CD8-positive, alpha-beta memory T cell (primary cell): ENCODE data around the gene CEP83. TPM values are rescaled to one million over a fixed set of nuclear protein-coding genes. Genes with fewer than 3 reads are reported as not detected.

Experiments used
- CTCF ChIA-PET: fragments of 350-600 bp; sonication (Branson Sonifier 250); formaldehyde crosslinking; loops from one replicate; lab custom pipeline; 2021; ENCODE audit warnings: antibody characterized with exemption; lab: Charles Lee
- POLR2A ChIA-PET: fragments of 350-600 bp; sonication (Branson Sonifier 250); formaldehyde crosslinking; loops from one replicate; lab custom pipeline; 2021; ENCODE audit warnings: antibody characterized with exemption; lab: Charles Lee
- DNase-seq, 5 donors: peaks; one replicate each; pipeline versions ENCODE4 v3.0.0 to v3.0.0-alpha.2; 2020 to 2022; ENCODE audit warnings: mixed read lengths in 1 of 5
- H3K27ac ChIP-seq: one replicate; pipeline ENCODE4 v1.7.0; 2013; ENCODE audit warnings: low read depth, mild to moderate bottlenecking, low read length, moderate library complexity
- H3K27me3 ChIP-seq: 2 replicates; pipeline ENCODE4 v1.7.0; 2013; ENCODE audit warnings: low read length, mild to moderate bottlenecking; ENCODE audit not compliant: insufficient read depth, poor library complexity, severe bottlenecking
- H3K36me3 ChIP-seq: 2 replicates; pipeline ENCODE4 v1.7.0; 2013; ENCODE audit warnings: mild to moderate bottlenecking, low read length, moderate library complexity; ENCODE audit not compliant: insufficient read depth
- H3K4me1 ChIP-seq: 2 replicates; pipeline ENCODE4 v1.7.0; 2013; ENCODE audit warnings: mild to moderate bottlenecking, low read length, moderate library complexity; ENCODE audit not compliant: insufficient read depth
- H3K4me3 ChIP-seq: 2 replicates; pipeline ENCODE4 v1.7.0; 2013; ENCODE audit warnings: mild to moderate bottlenecking, low read length
- H3K9me3 ChIP-seq: 2 replicates; pipeline ENCODE4 v1.7.0; 2013; ENCODE audit warnings: mild to moderate bottlenecking, low read length
- H3K27ac Mint-ChIP-seq, 8 donors: one replicate each; pipeline ENCODE4 v1.8.0; 2020 to 2021; ENCODE audit warnings: mixed read lengths in 8 of 8, mild to moderate bottlenecking in 6 of 8, inconsistent platforms in 3 of 8, moderate library complexity in 3 of 8
- H3K27me3 Mint-ChIP-seq, 2 donors: one replicate each; pipeline ENCODE4 v1.8.0; 2020 to 2021; ENCODE audit warnings: mixed read lengths in 2 of 2, mild to moderate bottlenecking in 1 of 2, moderate library complexity in 1 of 2
- H3K36me3 Mint-ChIP-seq, 3 donors: one replicate each; pipeline ENCODE4 v1.8.0; 2020 to 2021; ENCODE audit warnings: mixed read lengths in 3 of 3, inconsistent platforms in 1 of 3, mild to moderate bottlenecking in 1 of 3
- H3K4me1 Mint-ChIP-seq, 3 donors: one replicate each; pipeline ENCODE4 v1.8.0; 2020 to 2021; ENCODE audit warnings: mixed read lengths in 3 of 3, inconsistent platforms in 1 of 3, mild to moderate bottlenecking in 1 of 3
- H3K4me3 Mint-ChIP-seq, 7 donors: one replicate each; pipeline ENCODE4 v1.8.0; 2020 to 2021; ENCODE audit warnings: mixed read lengths in 7 of 7, mild to moderate bottlenecking in 6 of 7, moderate library complexity in 4 of 7, inconsistent platforms in 2 of 7
- H3K9me3 Mint-ChIP-seq, 5 donors: one replicate each; pipeline ENCODE4 v1.8.0; 2020 to 2022; ENCODE audit warnings: mixed read lengths in 5 of 5, mild to moderate bottlenecking in 3 of 5, moderate library complexity in 2 of 5, inconsistent platforms in 1 of 5
- polyA plus RNA-seq: library from polyadenylated mRNA; unstranded; fragments of 300-500 nt; fragmentation: Illumina TruSeq; gene quantifications from one replicate; pipeline ENCODE4 v1.2.3, GENCODE V29; 2021
- total RNA-seq, 2 experiments: library from RNA; stranded (reverse); gene quantifications; one replicate each; pipeline ENCODE4 v1.2.3, GENCODE V29; 2021

CEP83 gene
- total and polyA plus RNA-seq, 3 experiments from 2014 or later: 5.2 to 25.8 (median 25.7) TPM

DNA sequence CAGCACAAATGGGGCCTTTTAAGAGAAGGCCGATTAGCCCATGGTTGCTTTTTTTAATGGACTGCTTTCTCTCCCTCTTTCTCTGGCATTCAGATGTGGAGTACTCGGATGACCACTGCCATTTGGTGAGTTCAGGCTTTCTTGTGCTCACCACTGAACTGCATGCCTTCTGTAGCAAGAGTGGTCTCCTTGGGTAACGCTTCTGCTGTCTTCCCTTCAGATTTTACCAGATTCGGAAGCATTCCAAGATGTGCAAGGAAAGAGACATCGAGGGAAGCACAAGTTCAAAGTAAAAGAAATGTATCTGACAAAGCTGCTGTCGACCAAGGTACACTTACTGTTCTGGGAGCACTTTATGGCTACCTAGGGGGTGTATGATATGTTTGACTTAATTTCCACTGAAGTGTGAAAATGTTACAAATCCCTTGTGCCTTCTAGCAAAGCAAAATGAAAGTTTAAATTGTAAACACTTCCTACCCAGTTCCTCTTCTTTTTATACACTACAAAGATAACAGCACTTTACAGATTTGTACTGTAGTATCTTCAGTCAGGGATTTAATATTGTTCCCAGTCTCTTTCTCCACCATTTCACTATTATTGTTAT lies 162.5 kb downstream of the CEP83 start:
- H3K4me1 ChIP-seq: no peaks in the 10 kb centered on the region
- Mint-ChIP-seq H3K36me3 (peaks cover 27 to 82% (median 41%) of the 10 kb centered on the region in 3 donors), H3K4me3 (no peak overlapping the region), H3K27me3 (no peaks in the 10 kb centered on the region), H3K4me1 (peaks cover 0 to 2% (median 0%) of the 10 kb centered on the region in 3 donors), H3K27ac (peak overlapping the region in 3 of 8 donors; percentile 38 to 81 (median 79)), H3K9me3 (no peaks in the 10 kb centered on the region)
- no peak overlapping the region for H3K4me3 ChIP-seq
- H3K27me3 ChIP-seq: no peaks in the 10 kb centered on the region
- H3K27ac ChIP-seq: no peak overlapping the region
- CTCF ChIA-PET: no interaction called here
- no peaks in the 10 kb centered on the region for H3K9me3 ChIP-seq
- no peak for DNase-seq
- peaks cover 9% of the 10 kb centered on the region for H3K36me3 ChIP-seq
- POLR2A ChIA-PET: no interaction called here

DNA sequence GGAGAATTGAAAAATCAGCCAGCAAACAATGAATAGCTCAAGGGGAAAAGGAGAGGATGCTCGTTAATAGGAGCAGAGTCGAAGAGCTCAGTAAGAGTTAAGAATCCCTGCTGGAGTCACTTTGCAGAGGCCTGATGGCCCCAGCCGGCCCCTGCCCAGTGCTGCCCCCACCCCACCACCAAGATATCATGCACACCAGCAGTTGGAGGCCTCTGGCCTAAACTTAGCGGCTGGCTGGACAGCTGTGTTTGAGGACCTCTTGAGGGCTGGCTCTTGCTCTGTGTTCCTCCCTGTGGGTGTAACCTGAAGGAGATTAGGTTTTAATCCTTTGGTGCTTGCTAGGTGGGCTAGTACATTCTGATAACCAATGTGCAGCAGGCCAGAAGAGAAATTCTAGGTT lies 169.3 kb downstream of the CEP83 start:
- CTCF ChIA-PET: interaction anchor here (2.0 kb wide), 1 partner anchor 20 kb away, joined by 5 read pairs; no protein-coding TSS in a partner anchor
- H3K4me1 Mint-ChIP-seq: peaks cover 0 to 4% (median 0%) of the 10 kb centered on the region in 3 donors

DNA sequence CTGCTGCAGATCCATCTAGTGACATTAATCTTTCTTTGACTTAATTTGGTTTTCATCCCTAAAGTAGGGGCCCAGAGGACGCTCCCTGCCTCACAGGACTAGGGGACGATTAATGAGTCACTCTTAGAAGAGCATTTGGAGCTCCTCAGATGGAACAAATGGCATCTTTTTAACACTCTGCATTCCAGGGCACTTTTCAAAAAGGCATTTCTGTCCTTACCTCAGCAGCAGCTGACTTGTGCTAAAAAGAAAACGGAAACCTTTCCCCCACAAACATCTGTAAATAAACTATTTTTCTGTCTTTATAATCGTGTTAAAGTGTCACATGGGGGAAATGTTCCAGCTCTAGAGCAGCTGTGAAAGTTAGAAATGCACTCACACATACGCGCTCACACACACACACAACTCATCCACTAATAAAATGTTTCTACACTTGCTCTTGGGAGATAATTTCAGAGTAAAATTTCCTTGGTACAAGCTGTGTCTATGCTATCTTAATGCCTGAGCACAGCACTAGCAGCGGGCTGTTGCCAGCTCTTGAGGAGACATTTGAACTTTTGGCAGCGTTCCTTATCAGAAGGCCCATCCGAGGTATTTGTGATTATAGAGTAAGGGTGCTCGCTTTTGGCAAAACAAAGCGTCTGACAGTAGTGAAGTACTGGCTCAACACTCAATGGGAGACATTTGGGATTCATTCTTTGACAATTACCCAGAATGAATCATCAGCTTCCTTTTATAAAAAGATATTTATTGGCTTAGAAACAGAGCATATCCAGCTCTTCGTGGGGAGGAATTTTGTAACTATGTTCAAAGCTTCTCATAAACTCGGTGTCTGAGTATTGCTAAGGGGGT lies 170.0 kb downstream of the CEP83 start:
- Histone ChIP-seq H3K9me3 (no peaks in the 10 kb centered on the region), H3K4me3 (no peak overlapping the region), H3K4me1 (no peaks in the 10 kb centered on the region), H3K27me3 (no peaks in the 10 kb centered on the region), H3K36me3 (peaks cover 11% of the 10 kb centered on the region), H3K27ac (no peak overlapping the region)
- no peak for DNase-seq
- no peak overlapping the region for H3K4me3 Mint-ChIP-seq
- POLR2A ChIA-PET: no interaction called here
- H3K9me3 Mint-ChIP-seq: no peaks in the 10 kb centered on the region
- no peaks in the 10 kb centered on the region for H3K27me3 Mint-ChIP-seq
- peaks cover 0 to 6% (median 4%) of the 10 kb centered on the region in 3 donors for H3K4me1 Mint-ChIP-seq
- H3K36me3 Mint-ChIP-seq: peaks cover 3 to 63% (median 32%) of the 10 kb centered on the region in 3 donors
- CTCF ChIA-PET: interaction anchor here (1.2 to 2.0 kb wide), 2 partner anchors 9 to 20 kb away, joined by 4 to 5 read pairs; no protein-coding TSS in a partner anchor
- peak overlapping the region in 4 of 8 donors; percentile 37 to 81 (median 62) for H3K27ac Mint-ChIP-seq

More for the DNA sequence above, 169.3 kb downstream of the CEP83 start:
- no peak for DNase-seq
- peak overlapping the region in 3 of 8 donors; percentile 4 to 81 (median 54) for H3K27ac Mint-ChIP-seq
- H3K4me3 Mint-ChIP-seq: no peak overlapping the region
- no peaks in the 10 kb centered on the region for H3K9me3 ChIP-seq
- H3K4me3 ChIP-seq: no peak overlapping the region
- H3K36me3 ChIP-seq: peaks cover 12% of the 10 kb centered on the region
- H3K4me1 ChIP-seq: no peaks in the 10 kb centered on the region
- H3K27ac ChIP-seq: no peak overlapping the region
- H3K9me3 Mint-ChIP-seq: no peaks in the 10 kb centered on the region
- POLR2A ChIA-PET: no interaction called here
- H3K27me3 Mint-ChIP-seq: no peaks in the 10 kb centered on the region
- H3K27me3 ChIP-seq: no peaks in the 10 kb centered on the region
- peaks cover under 1 to 68% (median 32%) of the 10 kb centered on the region in 3 donors for H3K36me3 Mint-ChIP-seq

DNA sequence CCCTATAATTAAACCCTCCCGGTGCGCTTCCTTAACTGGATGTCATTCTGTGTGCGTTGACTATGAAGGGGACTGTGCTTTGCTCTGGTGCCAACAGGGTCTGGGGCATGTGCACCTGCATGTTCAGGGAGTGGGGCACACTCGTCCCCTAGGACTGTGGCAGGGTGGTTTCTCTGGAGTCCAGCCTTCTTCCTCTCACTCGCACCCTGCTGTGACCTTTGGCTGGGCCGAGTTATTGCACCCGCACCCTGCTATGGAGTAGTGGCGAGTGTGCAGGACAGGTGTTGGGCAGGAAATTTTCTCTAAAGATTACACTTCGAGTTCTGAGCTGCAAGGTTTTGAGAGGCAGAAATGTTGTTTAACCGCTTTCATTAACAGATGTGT lies 172.4 kb downstream of the CEP83 start:
- H3K36me3 ChIP-seq: peaks cover 9% of the 10 kb centered on the region
- no peak overlapping the region for H3K27ac ChIP-seq
- H3K4me1 ChIP-seq: peaks cover 16% of the 10 kb centered on the region
- ChIA-PET CTCF (no interaction called here), POLR2A (no interaction called here)
- no peaks in the 10 kb centered on the region for H3K9me3 Mint-ChIP-seq
- H3K4me1 Mint-ChIP-seq: peaks cover 16 to 27% (median 23%) of the 10 kb centered on the region in 3 donors
- no peaks in the 10 kb centered on the region for H3K27me3 ChIP-seq
- peaks cover 10 to 63% (median 35%) of the 10 kb centered on the region in 3 donors for H3K36me3 Mint-ChIP-seq
- H3K4me3 ChIP-seq: no peak overlapping the region
- H3K27ac Mint-ChIP-seq: peak overlapping the region in 3 of 8 donors; percentile 41 to 51 (median 42)
- DNase-seq: no peak
- no peaks in the 10 kb centered on the region for H3K27me3 Mint-ChIP-seq
- H3K9me3 ChIP-seq: no peaks in the 10 kb centered on the region
- peak overlapping the region in 1 of 7 donors; percentile 72 for H3K4me3 Mint-ChIP-seq

DNA sequence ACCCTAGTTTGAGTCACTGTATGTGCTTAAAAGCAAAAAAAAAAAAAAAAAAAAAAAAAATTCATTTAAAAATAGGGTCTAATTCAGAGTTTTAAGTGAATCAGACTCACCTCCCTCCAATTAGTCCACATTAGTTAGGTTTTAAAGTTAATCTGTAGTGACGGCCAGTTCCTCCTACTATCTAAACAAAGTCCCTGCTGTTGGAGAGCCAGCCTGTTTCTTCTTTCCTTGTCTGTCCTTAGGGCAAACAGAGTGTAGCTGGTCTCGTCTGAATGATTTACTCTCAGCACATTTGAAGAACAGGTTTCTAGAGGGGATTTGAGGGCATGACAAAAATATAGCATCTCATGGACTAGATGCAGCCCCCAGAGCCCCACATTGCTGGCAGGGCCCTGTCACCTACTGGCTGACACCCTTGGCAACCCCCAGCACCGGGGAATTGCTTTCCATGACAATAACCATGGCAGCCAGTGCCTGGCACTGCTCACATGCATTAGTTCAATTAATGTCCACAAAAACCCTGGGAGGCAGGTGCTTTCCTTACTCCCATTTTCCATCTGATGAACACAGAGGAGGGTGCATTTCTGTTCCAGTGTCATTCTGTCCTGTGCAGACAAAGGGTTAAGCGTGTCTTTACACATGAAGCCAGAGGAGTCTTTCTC lies 173.0 kb downstream of the CEP83 start:
- peaks cover 21 to 33% (median 28%) of the 10 kb centered on the region in 3 donors for H3K4me1 Mint-ChIP-seq
- no peaks in the 10 kb centered on the region for H3K27me3 Mint-ChIP-seq
- Histone ChIP-seq H3K36me3 (peaks cover 9% of the 10 kb centered on the region), H3K9me3 (no peaks in the 10 kb centered on the region), H3K4me1 (peaks cover 21% of the 10 kb centered on the region), H3K27ac (no peak overlapping the region), H3K4me3 (no peak overlapping the region), H3K27me3 (no peaks in the 10 kb centered on the region)
- no peak for DNase-seq
- H3K36me3 Mint-ChIP-seq: peaks cover 11 to 60% (median 32%) of the 10 kb centered on the region in 3 donors
- H3K4me3 Mint-ChIP-seq: peak overlapping the region in 1 of 7 donors; percentile 72
- no peaks in the 10 kb centered on the region for H3K9me3 Mint-ChIP-seq
- ChIA-PET POLR2A (no interaction called here), CTCF (no interaction called here)
- peak overlapping the region in 3 of 8 donors; percentile 29 to 51 (median 41) for H3K27ac Mint-ChIP-seq

DNA sequence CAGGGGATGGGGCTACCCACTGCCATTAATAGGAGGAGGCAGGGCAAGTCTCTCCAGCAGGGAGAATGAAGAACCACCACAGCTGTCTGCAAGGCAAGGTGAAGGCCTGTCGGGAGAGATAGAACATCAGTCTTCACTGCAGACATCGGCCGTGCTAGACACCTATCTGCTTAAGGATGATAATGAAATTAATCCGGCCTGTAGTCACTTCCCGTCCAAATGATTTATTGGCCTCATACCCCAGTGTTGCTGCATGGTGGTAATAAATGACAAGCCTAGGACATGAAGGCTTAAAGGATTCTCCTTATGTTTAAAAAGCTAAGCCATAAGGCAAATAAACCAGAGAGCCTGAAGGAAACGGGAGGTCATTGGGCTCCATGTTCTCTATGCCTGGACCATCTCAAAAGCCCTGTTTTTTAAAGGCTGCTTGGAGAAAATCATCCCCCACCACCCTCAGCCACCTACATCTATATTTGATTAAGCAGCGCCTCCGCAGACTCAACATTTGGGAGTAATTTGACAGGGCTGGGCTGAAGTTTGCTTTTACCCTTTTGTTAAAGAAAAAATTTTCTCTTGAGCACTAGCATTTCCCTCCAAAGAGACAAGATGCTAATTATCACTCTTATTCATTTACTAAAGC lies 173.6 kb downstream of the CEP83 start:
- Histone ChIP-seq H3K4me3 (no peak overlapping the region), H3K36me3 (peaks cover 9% of the 10 kb centered on the region), H3K4me1 (peaks cover 21% of the 10 kb centered on the region), H3K27me3 (no peaks in the 10 kb centered on the region), H3K27ac (no peak overlapping the region), H3K9me3 (no peaks in the 10 kb centered on the region)
- ChIA-PET CTCF (no interaction called here), POLR2A (interaction anchor here (0.6 kb wide), 1 partner anchor 20 kb away, joined by 6 read pairs; no protein-coding TSS in a partner anchor)
- H3K27ac Mint-ChIP-seq: peak overlapping the region in 1 of 8 donors; percentile 47
- peaks cover 11 to 56% (median 30%) of the 10 kb centered on the region in 3 donors for H3K36me3 Mint-ChIP-seq
- no peaks in the 10 kb centered on the region for H3K9me3 Mint-ChIP-seq
- no peaks in the 10 kb centered on the region for H3K27me3 Mint-ChIP-seq
- DNase-seq: no peak
- no peak overlapping the region for H3K4me3 Mint-ChIP-seq
- H3K4me1 Mint-ChIP-seq: peaks cover 25 to 36% (median 31%) of the 10 kb centered on the region in 3 donors

DNA sequence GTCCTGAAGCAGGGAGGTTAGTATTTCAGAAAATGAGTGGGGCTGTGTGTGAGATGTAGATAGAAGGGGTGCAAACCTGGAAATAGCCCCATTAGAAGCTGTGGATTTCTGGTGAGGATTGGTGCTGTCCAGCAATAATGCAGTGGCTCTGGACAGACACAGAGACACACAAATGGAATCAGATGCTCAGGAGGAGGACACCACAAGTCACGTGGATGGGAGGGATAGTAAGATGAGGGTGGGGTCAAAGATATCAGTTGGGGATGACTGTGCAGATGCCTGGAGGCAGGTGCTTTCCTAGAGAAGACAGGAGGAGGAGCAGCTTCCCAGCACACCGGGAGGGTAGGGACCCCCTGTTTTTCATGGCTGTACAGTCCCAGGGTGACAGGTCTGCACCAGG lies 174.8 kb downstream of the CEP83 start:
- Histone ChIP-seq H3K4me1 (peaks cover 21% of the 10 kb centered on the region), H3K27ac (no peak overlapping the region), H3K36me3 (peaks cover 12% of the 10 kb centered on the region), H3K27me3 (no peaks in the 10 kb centered on the region), H3K4me3 (no peak overlapping the region), H3K9me3 (no peaks in the 10 kb centered on the region)
- peaks cover 25 to 39% (median 31%) of the 10 kb centered on the region in 3 donors for H3K4me1 Mint-ChIP-seq
- CTCF ChIA-PET: no interaction called here
- DNase-seq: no peak
- POLR2A ChIA-PET: no interaction called here
- peak overlapping the region in 1 of 7 donors; percentile 61 for H3K4me3 Mint-ChIP-seq
- H3K36me3 Mint-ChIP-seq: peaks cover 14 to 61% (median 27%) of the 10 kb centered on the region in 3 donors
- H3K9me3 Mint-ChIP-seq: no peaks in the 10 kb centered on the region
- H3K27ac Mint-ChIP-seq: peak overlapping the region in 5 of 8 donors; percentile 8 to 81 (median 41)
- no peaks in the 10 kb centered on the region for H3K27me3 Mint-ChIP-seq
